T-helper 2 cell treated with Interferon-gamma antibody and Interleukin-4, amounts not matched to agents 5 μg/mL and 100 μg/mL, for 36 hours (primary cell): Measurements from ENCODE around the gene DYNC1LI2.
A peak's percentile ranks its signal among the peaks of the same experiment; 100 is the strongest.

ENCODE experiments used
- DNase-seq: peaks from one replicate; pipeline ENCODE4 v3.0.0; 2021; ENCODE audit warnings: low spot score
- H3K27ac Mint-ChIP-seq: one replicate; pipeline ENCODE4 v1.8.0; 2021; ENCODE audit warnings: mild to moderate bottlenecking, mixed read lengths
- H3K27me3 Mint-ChIP-seq: one replicate; pipeline ENCODE4 v1.8.0; 2021; ENCODE audit warnings: low read depth, mixed read lengths
- H3K36me3 Mint-ChIP-seq: one replicate; pipeline ENCODE4 v1.8.0; 2021; ENCODE audit warnings: low read depth, mixed read lengths
- H3K4me1 Mint-ChIP-seq: one replicate; pipeline ENCODE4 v1.8.0; 2021; ENCODE audit warnings: low read depth, mixed read lengths
- H3K4me3 Mint-ChIP-seq: one replicate; pipeline ENCODE4 v1.8.0; 2022; ENCODE audit warnings: mild to moderate bottlenecking, moderate library complexity, mixed read lengths
- H3K9me3 Mint-ChIP-seq: one replicate; pipeline ENCODE4 v1.8.0; 2021; ENCODE audit warnings: mixed read lengths

DYNC1LI2 gene

DNA sequence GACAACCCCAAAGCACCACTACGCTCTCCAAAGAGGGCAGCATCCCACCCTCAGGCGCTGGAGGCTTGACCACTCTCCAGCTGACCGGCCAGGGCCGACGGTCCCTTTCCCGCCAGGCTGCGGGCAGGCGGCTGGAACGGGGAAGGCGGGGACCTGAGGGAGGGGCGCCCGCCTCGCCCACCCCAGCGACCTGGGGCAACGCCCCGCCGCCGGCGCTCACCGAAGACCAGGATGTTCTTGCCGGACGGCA, 431 bp downstream of the DYNC1LI2 start:
- Mint-ChIP-seq H3K4me3 (peak overlapping the region; percentile 92), H3K27me3 (peaks cover 21% of the 10 kb centered on the region)

DNA sequence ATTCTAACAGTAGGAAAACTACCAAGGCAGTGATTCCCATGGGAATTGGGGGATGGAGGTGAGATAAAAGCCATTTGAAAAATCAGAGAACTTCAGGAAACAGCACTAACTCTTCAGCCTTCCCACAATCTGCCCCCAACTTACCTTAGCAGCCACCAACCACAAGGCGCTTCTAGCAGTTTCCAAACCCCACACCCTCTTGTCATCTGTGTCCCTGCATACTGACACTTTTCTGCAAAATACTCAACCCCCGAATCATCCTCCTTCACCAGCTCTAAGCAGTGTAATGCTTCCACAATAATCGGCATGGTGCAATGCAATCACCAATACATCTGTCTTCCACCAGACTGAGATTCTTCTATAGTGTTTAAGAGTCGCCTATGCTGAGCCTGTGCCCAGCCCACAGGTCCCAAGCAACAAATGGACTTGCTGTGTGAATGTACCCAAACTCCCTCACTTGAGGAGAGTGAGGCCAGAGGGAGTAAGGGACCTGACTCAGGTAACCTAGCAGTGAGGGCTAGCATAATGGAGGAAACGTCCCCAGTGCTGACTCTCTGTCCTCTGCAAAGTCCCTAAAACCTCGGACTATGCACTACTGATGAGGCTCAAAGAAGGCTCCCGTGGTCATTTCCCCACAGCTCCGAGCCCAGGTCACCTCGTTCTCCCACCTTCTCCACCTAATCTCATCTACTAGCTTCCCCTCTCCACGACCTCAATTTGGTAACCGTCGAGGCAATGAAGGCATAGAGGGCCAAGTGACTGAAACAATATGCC, 943 bp downstream of the DYNC1LI2 start:
- Mint-ChIP-seq H3K4me3 (peak overlapping the region; percentile 92), H3K9me3 (no peaks in the 10 kb centered on the region), H3K27me3 (peaks cover 17% of the 10 kb centered on the region), H3K4me1 (peaks cover 44% of the 10 kb centered on the region), H3K27ac (peak overlapping the region; percentile 83), H3K36me3 (peaks cover 38% of the 10 kb centered on the region)
- no peak for DNase-seq

More for the DNA sequence above, 431 bp downstream of the DYNC1LI2 start:
- Mint-ChIP-seq H3K9me3 (no peaks in the 10 kb centered on the region), H3K27ac (peak overlapping the region; percentile 83), H3K36me3 (peaks cover 36% of the 10 kb centered on the region), H3K4me1 (peaks cover 44% of the 10 kb centered on the region)
- peak; percentile 16 for DNase-seq

DNA sequence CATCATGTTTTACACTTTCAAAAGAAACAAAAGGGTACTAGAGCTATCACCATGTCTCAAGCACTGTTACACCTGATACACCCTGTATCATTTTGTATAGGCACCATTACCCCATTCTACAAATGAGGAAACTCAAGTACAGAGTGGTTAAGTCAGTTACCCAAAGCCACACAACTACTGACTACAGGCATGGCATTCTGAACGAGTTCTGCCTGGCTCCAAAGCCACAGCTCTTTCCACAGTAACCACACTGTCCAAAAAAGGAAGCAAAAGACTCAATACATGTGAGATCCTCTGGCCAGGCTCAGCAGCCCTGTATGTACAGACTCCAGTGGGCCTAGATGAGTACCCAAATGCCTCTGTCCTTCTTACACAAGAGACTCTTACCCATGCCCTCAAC, 4.7 kb downstream of the DYNC1LI2 start:
- Mint-ChIP-seq H3K27ac (peak overlapping the region; percentile 82), H3K9me3 (no peaks in the 10 kb centered on the region), H3K4me1 (peaks cover 38% of the 10 kb centered on the region), H3K36me3 (peaks cover 61% of the 10 kb centered on the region), H3K4me3 (peak overlapping the region; percentile 38), H3K27me3 (no peaks in the 10 kb centered on the region)
- peak; percentile 51 for DNase-seq

DNA sequence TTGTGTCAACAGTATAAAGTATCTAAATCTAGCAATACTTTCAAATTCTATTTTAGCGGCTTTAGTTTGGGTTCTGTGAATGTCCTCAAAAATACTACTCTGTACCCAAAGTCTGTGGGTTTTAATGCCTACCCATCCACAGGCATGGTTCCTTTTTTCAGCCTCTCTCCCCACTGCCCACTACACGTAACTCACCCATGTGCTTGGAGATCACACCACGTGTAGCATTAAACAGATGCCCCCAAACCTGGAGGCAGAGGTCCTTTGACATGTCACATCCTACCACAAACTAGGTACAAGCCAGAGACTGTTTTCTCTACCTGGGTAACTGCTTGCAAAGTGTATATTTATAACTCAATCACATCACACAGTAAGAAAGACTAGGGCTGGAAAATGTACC, 5.4 kb downstream of the DYNC1LI2 start:
- Mint-ChIP-seq H3K9me3 (no peaks in the 10 kb centered on the region), H3K27ac (peak overlapping the region; percentile 29), H3K36me3 (peaks cover 66% of the 10 kb centered on the region), H3K4me3 (peak overlapping the region; percentile 39), H3K27me3 (no peaks in the 10 kb centered on the region), H3K4me1 (peaks cover 42% of the 10 kb centered on the region)
- no peak for DNase-seq

DNA sequence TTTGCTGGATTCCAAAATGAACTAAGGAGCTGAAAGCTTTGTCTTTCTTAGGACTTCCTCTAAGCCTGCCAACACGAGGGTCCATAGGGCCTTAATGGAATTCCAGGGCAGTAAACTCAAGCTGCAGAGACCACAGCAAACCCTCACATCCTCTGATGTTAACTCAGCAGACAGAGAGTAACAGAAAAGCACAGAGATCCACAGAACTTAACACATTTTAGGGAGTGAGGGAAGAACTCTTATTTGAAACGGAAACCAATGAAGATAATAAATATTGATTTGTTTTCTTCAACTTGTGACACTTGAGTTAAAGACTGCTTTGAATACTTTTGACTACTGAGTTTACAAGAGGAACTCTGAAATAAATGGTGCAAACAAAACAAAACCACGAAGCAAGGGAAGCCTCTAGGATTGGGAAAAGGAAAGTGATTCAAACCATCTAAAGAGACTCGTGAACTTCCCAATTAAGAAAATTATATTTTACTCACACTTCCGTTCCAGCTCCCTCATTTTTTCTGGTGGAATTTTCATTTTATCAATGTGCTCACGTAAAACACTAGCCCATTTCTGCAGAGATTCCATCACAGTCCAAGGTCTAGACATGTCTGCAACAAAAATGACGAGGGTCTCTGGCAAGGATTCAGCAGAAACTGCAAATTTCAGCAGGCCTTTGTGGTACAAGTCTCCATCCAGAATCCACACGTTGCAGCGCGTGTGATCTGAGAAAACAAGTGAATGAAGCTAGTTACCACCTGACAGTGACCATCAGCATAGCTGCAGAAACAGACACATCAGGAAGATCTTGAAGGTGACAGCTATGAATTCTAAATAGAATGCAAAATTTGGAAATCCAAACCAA, 9.2 kb downstream of the DYNC1LI2 start:
- H3K9me3 Mint-ChIP-seq: no peaks in the 10 kb centered on the region
- H3K27me3 Mint-ChIP-seq: no peaks in the 10 kb centered on the region
- no peak overlapping the region for H3K4me3 Mint-ChIP-seq
- peaks cover 29% of the 10 kb centered on the region for H3K4me1 Mint-ChIP-seq
- no peak for DNase-seq
- H3K27ac Mint-ChIP-seq: no peak overlapping the region
- peaks cover 60% of the 10 kb centered on the region for H3K36me3 Mint-ChIP-seq

DNA sequence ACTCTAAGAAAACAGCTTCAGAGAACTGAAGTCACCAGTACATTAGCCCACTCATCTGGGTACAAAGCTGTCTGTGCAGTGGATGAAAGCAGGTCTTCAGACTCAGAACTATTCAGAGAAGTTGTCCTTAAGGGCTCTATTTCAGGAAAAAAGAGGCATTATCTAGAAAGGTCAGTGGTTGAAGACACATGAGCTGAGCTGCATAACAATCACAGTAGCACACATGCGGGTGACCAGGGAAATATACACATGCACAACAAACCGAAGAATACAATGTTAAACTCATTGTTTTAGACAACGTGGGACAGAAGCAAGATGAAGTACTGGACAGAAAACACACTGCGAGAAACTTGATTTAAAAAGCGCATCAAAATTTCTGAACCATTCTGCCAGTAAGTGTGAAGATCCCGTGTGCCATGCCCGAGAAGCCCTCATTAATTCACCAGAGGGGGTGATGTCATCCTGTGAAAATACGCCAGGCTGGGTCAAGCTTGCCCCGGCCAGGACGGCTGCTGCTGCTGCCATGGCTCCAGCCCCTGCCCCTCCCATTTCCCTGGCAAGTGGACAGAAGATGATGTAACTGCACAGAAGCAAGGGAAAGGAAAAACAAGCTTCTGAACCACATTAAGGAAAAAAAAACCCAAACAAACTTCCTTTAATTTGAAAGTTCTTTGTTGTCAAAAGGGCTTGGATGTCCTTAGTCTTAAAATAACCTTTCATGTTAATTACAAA, 10.1 kb downstream of the DYNC1LI2 start:
- Mint-ChIP-seq H3K27ac (no peak overlapping the region), H3K4me3 (no peak overlapping the region), H3K27me3 (no peaks in the 10 kb centered on the region), H3K36me3 (peaks cover 53% of the 10 kb centered on the region), H3K4me1 (peaks cover 22% of the 10 kb centered on the region), H3K9me3 (no peaks in the 10 kb centered on the region)
- DNase-seq: no peak

DNA sequence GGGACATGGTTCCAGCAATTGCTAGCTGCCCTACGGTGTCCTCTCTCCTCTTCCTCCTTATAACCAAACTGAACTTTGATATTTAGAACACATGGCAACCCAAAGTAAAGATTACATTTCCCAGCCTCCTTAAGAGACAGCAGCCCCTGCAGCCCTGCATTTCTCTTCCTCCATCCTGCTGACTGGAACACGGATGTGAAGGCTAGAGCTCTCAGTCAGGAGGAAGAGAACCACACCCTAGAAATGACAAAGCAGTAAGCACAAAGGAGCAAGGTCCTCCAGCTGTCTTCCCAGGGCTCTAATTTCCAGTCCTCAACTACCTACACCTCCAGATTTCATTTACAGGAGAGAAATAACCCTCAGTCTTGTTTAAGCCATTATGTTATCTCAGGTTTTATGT, 10.9 kb downstream of the DYNC1LI2 start:
- H3K36me3 Mint-ChIP-seq: peaks cover 54% of the 10 kb centered on the region
- no peak for DNase-seq
- H3K4me3 Mint-ChIP-seq: no peak overlapping the region
- peaks cover 18% of the 10 kb centered on the region for H3K4me1 Mint-ChIP-seq
- no peaks in the 10 kb centered on the region for H3K9me3 Mint-ChIP-seq
- peak overlapping the region; percentile 64 for H3K27ac Mint-ChIP-seq
- no peaks in the 10 kb centered on the region for H3K27me3 Mint-ChIP-seq

DNA sequence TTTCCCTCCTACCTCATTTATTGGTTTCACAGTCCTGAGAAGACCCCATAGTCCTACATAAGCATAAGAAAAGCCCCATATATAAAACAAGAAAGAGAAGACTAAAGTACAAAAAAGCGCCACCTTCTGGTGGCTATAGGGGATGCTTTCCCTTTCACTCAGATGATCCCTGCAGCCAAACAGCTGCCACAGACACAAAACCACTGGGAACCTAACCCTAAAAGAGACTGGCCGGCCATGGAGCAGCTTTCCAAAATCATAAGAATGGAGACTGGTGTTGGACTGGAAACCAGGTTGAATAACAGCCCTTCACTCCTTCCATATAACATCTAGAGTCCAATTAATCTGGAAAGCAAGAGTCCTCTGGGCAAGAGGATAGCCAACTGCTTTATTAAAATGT, 11.4 kb downstream of the DYNC1LI2 start:
- Mint-ChIP-seq H3K27ac (peak overlapping the region; percentile 38), H3K9me3 (no peaks in the 10 kb centered on the region), H3K27me3 (no peaks in the 10 kb centered on the region), H3K4me3 (no peak overlapping the region), H3K36me3 (peaks cover 57% of the 10 kb centered on the region), H3K4me1 (peaks cover 18% of the 10 kb centered on the region)
- no peak for DNase-seq

DNA sequence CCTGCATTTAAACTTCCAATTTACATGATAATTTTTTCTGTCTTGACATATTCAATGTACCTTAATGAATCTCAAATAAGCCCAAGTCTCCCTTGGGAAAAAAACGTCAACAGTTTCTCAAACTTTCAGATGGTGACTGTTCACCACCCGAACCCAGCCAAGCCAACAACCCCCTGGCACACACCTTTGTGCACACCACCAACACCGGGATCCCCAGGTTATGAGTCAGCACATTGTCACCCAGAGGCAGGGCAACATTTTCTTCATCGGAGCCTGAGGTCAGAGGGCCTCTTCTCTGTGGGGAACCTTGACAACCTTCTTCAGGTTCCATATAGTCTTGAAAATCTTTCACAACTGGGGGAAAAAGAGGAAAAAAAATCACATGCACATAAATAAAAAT, 15.5 kb downstream of the DYNC1LI2 start:
- H3K27me3 Mint-ChIP-seq: no peaks in the 10 kb centered on the region
- DNase-seq: no peak
- H3K4me3 Mint-ChIP-seq: no peak overlapping the region
- H3K36me3 Mint-ChIP-seq: peaks cover 50% of the 10 kb centered on the region
- peaks cover 13% of the 10 kb centered on the region for H3K4me1 Mint-ChIP-seq
- H3K27ac Mint-ChIP-seq: no peak overlapping the region
- no peaks in the 10 kb centered on the region for H3K9me3 Mint-ChIP-seq

DNA sequence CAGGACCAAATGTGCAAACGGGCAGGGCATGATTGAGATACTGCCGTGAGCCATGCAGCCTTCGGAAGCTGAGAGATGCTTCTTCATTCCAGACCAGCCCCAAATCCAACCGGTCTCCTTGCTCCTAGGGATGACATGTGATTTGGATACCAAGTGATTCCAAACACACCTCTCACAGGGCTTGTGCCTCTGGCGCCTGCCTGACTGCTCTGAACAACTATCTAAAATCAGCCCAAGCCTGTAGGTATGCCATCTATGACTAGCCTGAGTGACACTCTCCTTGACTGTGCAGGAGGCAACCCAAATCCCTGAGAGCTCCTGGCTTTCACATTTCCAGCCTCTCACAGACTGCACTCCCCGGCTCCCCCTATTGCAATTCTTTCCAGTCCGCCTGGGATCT, 20.3 kb downstream of the DYNC1LI2 start:
- Mint-ChIP-seq H3K4me3 (no peak overlapping the region), H3K4me1 (peaks cover 7% of the 10 kb centered on the region), H3K27me3 (no peaks in the 10 kb centered on the region), H3K36me3 (peaks cover 48% of the 10 kb centered on the region), H3K9me3 (no peaks in the 10 kb centered on the region), H3K27ac (no peak overlapping the region)
- DNase-seq: no peak

DNA sequence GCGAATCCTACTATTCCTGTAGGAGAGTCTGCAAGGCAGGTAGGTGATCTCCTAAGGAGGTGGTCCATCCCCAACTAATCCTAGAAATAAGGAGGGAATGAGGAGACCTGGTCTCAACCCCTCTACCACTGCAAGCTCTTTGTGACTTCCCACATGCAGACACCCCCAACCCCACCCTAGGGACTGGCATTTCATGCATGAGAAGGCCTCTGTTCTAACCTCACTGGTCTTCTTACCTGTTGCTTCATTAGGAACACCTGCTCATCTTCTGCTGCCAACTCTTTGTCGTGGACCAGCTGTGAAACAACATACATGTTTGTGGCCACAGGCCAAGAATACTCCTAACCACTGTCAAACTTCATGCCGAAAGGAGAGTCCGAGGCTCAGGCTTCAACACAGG, 22.6 kb downstream of the DYNC1LI2 start:
- Mint-ChIP-seq H3K27ac (no peak overlapping the region), H3K4me3 (no peak overlapping the region), H3K4me1 (peaks cover 7% of the 10 kb centered on the region), H3K36me3 (peaks cover 51% of the 10 kb centered on the region), H3K27me3 (no peaks in the 10 kb centered on the region), H3K9me3 (no peaks in the 10 kb centered on the region)
- no peak for DNase-seq

DNA sequence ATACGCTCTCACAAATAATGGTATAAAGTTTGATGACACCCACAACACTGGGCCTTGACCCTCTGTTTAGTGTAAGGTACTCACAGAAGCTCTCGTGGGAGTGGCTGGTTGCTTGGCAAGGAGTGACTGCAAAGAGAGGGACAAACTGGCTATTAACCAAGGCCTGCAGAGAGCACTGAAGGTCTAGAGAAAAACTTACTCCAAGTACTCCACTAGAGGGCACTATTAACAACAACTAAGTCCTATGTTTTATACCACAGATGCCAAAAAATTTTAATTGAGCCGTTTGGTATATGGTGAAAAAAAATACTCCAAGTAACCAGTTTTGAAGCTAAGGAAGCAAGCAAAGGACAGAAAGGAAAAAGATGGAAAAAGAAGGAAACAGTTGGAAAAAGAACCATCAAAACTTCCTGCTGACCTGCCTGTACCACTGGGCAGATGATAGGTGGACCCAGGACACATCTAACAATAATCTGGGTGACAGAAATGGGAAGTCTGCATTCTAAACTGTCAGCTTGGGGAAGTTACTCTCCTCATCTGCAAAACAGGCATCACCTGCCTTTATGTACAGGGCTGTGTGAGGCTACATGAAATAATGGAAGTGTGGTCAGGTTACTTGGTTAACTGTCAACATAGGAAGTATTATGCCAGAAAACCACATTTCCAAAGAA, 23.2 kb downstream of the DYNC1LI2 start:
- H3K4me1 Mint-ChIP-seq: peaks cover 7% of the 10 kb centered on the region
- H3K27ac Mint-ChIP-seq: no peak overlapping the region
- H3K27me3 Mint-ChIP-seq: no peaks in the 10 kb centered on the region
- no peak for DNase-seq
- H3K4me3 Mint-ChIP-seq: no peak overlapping the region
- no peaks in the 10 kb centered on the region for H3K9me3 Mint-ChIP-seq
- peaks cover 52% of the 10 kb centered on the region for H3K36me3 Mint-ChIP-seq

DNA sequence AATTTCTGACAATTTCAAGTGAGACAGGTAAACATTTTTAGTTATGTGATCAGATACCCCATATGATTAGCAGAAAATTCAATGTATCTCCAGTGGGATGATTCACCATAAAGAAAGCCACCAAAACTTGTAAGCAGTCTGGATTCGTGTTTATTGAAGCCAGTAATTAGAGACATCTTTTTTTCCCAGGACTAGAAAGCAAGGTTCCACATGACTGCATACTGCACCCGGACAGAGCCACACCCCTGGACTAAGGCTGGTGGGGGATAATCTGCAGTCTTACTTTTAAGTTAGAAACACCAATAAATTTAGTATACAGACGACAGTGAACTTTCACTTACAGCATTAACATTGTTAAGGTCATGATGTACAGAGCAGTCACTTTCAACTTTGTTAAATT, 30.6 kb downstream of the DYNC1LI2 start:
- Mint-ChIP-seq H3K27ac (no peak overlapping the region), H3K9me3 (no peaks in the 10 kb centered on the region), H3K4me3 (no peak overlapping the region), H3K36me3 (peaks cover 33% of the 10 kb centered on the region), H3K27me3 (no peaks in the 10 kb centered on the region), H3K4me1 (no peaks in the 10 kb centered on the region)
- DNase-seq: no peak

DNA sequence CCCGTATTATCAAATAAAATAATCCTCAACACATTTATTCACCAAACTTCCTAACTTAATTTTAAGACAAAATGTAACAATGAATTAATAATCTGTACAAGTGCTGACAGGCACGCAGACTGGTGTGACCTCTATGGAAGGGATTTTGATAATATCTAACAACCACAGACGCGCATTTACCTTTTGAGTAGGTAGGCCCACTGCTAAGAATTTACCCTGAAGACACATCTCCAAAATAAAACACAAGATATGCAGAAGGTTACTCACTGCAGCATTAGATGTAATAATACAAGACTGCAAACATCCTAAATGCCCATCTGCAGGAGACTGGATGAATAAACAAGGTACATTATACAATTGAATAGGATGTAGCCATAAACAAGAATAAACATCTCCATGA, 32.2 kb downstream of the DYNC1LI2 start:
- no peaks in the 10 kb centered on the region for H3K4me1 Mint-ChIP-seq
- H3K36me3 Mint-ChIP-seq: peaks cover 24% of the 10 kb centered on the region
- no peaks in the 10 kb centered on the region for H3K9me3 Mint-ChIP-seq
- no peak for DNase-seq
- no peaks in the 10 kb centered on the region for H3K27me3 Mint-ChIP-seq
- H3K27ac Mint-ChIP-seq: no peak overlapping the region
- H3K4me3 Mint-ChIP-seq: no peak overlapping the region
